H9 (cell line): Measurements from ENCODE around the gene SAMD14. TPM values are rescaled to one million over a fixed set of nuclear protein-coding genes. Genes with fewer than 3 reads are reported as not detected.

Experiments used
- DNase-seq: peaks from one replicate; pipeline ENCODE4 v3.0.0-alpha.2; 2017
- H2AFZ ChIP-seq: one replicate; pipeline ENCODE4 v1.6.1; 2013; ENCODE audit warnings: mild to moderate bottlenecking, low read length, control low read depth, moderate library complexity
- H2AK5ac ChIP-seq: 2 replicates; pipeline ENCODE4 v1.6.1; 2013; ENCODE audit warnings: low read length, control low read depth, mixed read lengths; ENCODE audit not compliant: insufficient read length
- H2BK120ac ChIP-seq: one replicate; pipeline ENCODE4 v1.6.1; 2013; ENCODE audit warnings: low read depth, mild to moderate bottlenecking, low read length, control low read depth, inconsistent platforms; ENCODE audit not compliant: poor library complexity, severe bottlenecking
- H2BK12ac ChIP-seq: 2 replicates; pipeline ENCODE4 v1.6.1; 2013; ENCODE audit warnings: low read length, control low read depth, mixed read lengths, low read depth; ENCODE audit not compliant: insufficient read length
- H2BK15ac ChIP-seq: 2 replicates; pipeline ENCODE4 v1.6.1; 2013; ENCODE audit warnings: low read depth, low read length, control low read depth
- H2BK20ac ChIP-seq: one replicate; pipeline ENCODE4 v1.6.1; 2013; ENCODE audit warnings: low read depth, mild to moderate bottlenecking, low read length, control low read depth, inconsistent platforms; ENCODE audit not compliant: poor library complexity, severe bottlenecking
- H2BK5ac ChIP-seq: 2 replicates; pipeline ENCODE4 v1.6.1; 2013; ENCODE audit warnings: low read length, control low read depth, mixed read lengths; ENCODE audit not compliant: insufficient read length
- H3K14ac ChIP-seq: 2 replicates; pipeline ENCODE4 v1.6.1; 2013; ENCODE audit warnings: low read length, control low read depth; ENCODE audit not compliant: insufficient read depth
- H3K18ac ChIP-seq: 2 replicates; pipeline ENCODE4 v1.6.1; 2013; ENCODE audit warnings: low read depth, mild to moderate bottlenecking, mixed read lengths, low read length, control low read depth; ENCODE audit not compliant: insufficient read length
- H3K23ac ChIP-seq: 2 replicates; pipeline ENCODE4 v1.6.1; 2013; ENCODE audit warnings: low read length, control low read depth, mixed read lengths, low read depth; ENCODE audit not compliant: insufficient read length
- H3K23me2 ChIP-seq: 2 replicates; pipeline ENCODE4 v1.6.1; 2013; ENCODE audit warnings: low read depth, mild to moderate bottlenecking, mixed read lengths, low read length, control low read depth; ENCODE audit not compliant: insufficient read length, poor library complexity, severe bottlenecking
- H3K27ac ChIP-seq: 2 replicates; pipeline ENCODE4 v1.5.1; 2013; ENCODE audit warnings: low read length, control low read depth, mixed read lengths, low read depth; ENCODE audit not compliant: insufficient read length
- H3K27me3 ChIP-seq: 2 replicates; pipeline ENCODE4 v1.6.1; 2013; ENCODE audit warnings: low read length, control low read depth, inconsistent platforms; ENCODE audit not compliant: insufficient read depth
- H3K4ac ChIP-seq: 2 replicates; pipeline ENCODE4 v1.6.1; 2013; ENCODE audit warnings: low read depth, mild to moderate bottlenecking, control low read depth, inconsistent platforms, low read length, moderate library complexity
- H3K4me1 ChIP-seq: 2 replicates; pipeline ENCODE4 v1.6.1; 2013; ENCODE audit warnings: low read length, control low read depth, inconsistent platforms; ENCODE audit not compliant: insufficient read depth
- H3K4me2 ChIP-seq: 2 replicates; pipeline ENCODE4 v1.6.1; 2013; ENCODE audit warnings: low read length, control low read depth, mixed read lengths; ENCODE audit not compliant: insufficient read length, insufficient read depth
- H3K56ac ChIP-seq: 2 replicates; pipeline ENCODE4 v1.6.1; 2013; ENCODE audit warnings: low read depth, mild to moderate bottlenecking, mixed read lengths, low read length, control low read depth; ENCODE audit not compliant: insufficient read length
- H3K79me1 ChIP-seq: 2 replicates; pipeline ENCODE4 v1.6.1; 2013; ENCODE audit warnings: low read depth, mild to moderate bottlenecking, moderate library complexity, low read length, control low read depth, inconsistent platforms; ENCODE audit not compliant: insufficient read depth, poor library complexity, severe bottlenecking
- H3K79me2 ChIP-seq: 2 replicates; pipeline ENCODE4 v1.6.1; 2013; ENCODE audit warnings: low read length, control low read depth, inconsistent platforms; ENCODE audit not compliant: insufficient read depth
- H3K9ac ChIP-seq: 2 replicates; pipeline ENCODE4 v1.6.1; 2013; ENCODE audit warnings: low read length, control low read depth, mixed read lengths; ENCODE audit not compliant: insufficient read length; ENCODE audit errors: extremely low read depth
- H3K9me3 ChIP-seq: one replicate; pipeline ENCODE4 v1.6.1; 2013; ENCODE audit warnings: low read depth, low read length, inconsistent platforms; ENCODE audit not compliant: control insufficient read depth
- H3T11ph ChIP-seq: one replicate; pipeline ENCODE4 v1.6.1; 2013; ENCODE audit warnings: mild to moderate bottlenecking, low read length, control low read depth, inconsistent platforms
- H4K20me1 ChIP-seq: one replicate; pipeline ENCODE4 v1.6.1; 2013; ENCODE audit not compliant: control insufficient read depth, insufficient read length, insufficient read depth
- H4K5ac ChIP-seq: 2 replicates; pipeline ENCODE4 v1.6.1; 2013; ENCODE audit warnings: low read depth, mild to moderate bottlenecking, mixed read lengths, low read length, control low read depth; ENCODE audit not compliant: insufficient read length
- H4K8ac ChIP-seq: replicated peaks from 2 replicates; pipeline ENCODE4 v1.6.1; 2013; ENCODE audit warnings: low read length, control low read depth, mixed read lengths, low read depth; ENCODE audit not compliant: insufficient read length
- H4K91ac ChIP-seq: 2 replicates; pipeline ENCODE4 v1.6.1; 2013; ENCODE audit warnings: low read depth, mild to moderate bottlenecking, moderate library complexity, mixed read lengths, low read length, control low read depth; ENCODE audit not compliant: insufficient read length
- H3K27ac Mint-ChIP-seq, 3 experiments: 2 replicates in 2 of 3; 3 replicates in 1 of 3; pipeline ENCODE4 v1.8.0; 2020 to 2021; ENCODE audit warnings: mixed read lengths in 3 of 3, mild to moderate bottlenecking in 1 of 3, moderate library complexity in 1 of 3
- H3K27me3 Mint-ChIP-seq: 2 replicates; pipeline ENCODE4 v1.8.0; 2021; ENCODE audit warnings: low read depth, mild to moderate bottlenecking, moderate library complexity, mixed read lengths
- H3K36me3 Mint-ChIP-seq, 3 experiments: 2 replicates in 2 of 3; 3 replicates in 1 of 3; pipeline ENCODE4 v1.8.0; 2020 to 2021; ENCODE audit warnings: low read depth in 3 of 3, mixed read lengths in 3 of 3; ENCODE audit not compliant: insufficient read depth in 1 of 3
- H3K4me1 Mint-ChIP-seq, 2 experiments: 2 replicates each; pipeline ENCODE4 v1.8.0; 2020; ENCODE audit warnings: mixed read lengths in 2 of 2
- H3K4me3 Mint-ChIP-seq, 2 experiments: 2 replicates in 1 of 2; 3 replicates in 1 of 2; pipeline ENCODE4 v1.8.0; 2020 to 2021; ENCODE audit warnings: mild to moderate bottlenecking in 2 of 2, mixed read lengths in 2 of 2, moderate library complexity in 1 of 2
- H3K9me3 Mint-ChIP-seq, 2 experiments: 2 replicates in 1 of 2; 3 replicates in 1 of 2; pipeline ENCODE4 v1.8.0; 2020; ENCODE audit warnings: mild to moderate bottlenecking in 2 of 2, mixed read lengths in 2 of 2, moderate library complexity in 1 of 2
- CTCF ChIP-seq: fragments of 200-600 bp; sonication (generic); conservative IDR thresholded peaks from 3 replicates; pipeline ENCODE4 v1.8.0; 2021; ENCODE audit warnings: antibody characterized with exemption, mild to moderate bottlenecking
- WGBS: extraction: QIAGEN DNeasy Blood & Tissue Kit; methylation state at CpG from one replicate; pipeline ENCODE4 v1.1.7; 2013; ENCODE audit warnings: missing lambda C conversion rate, low lambda C conversion rate, mixed read lengths; ENCODE audit not compliant: insufficient read length; ENCODE audit errors: extremely low coverage; 5-methylcytosine and 5-hydroxymethylcytosine counted together
- total RNA-seq: library from RNA; stranded (reverse); gene quantifications from 2 replicates; pipeline ENCODE4 v1.2.1, GENCODE V29; 2021

The SAMD14 gene
- total RNA-seq, 1 experiment from 2014 or later: 5.9 TPM

GRCh38 chr17:50174444-50174843, 44.5 kb upstream of the SAMD14 start:
- H2AK5ac ChIP-seq: no peak overlapping the region
- DNase-seq: no peak
- no peak overlapping the region for H2BK12ac ChIP-seq
- no peak overlapping the region for H3K9ac ChIP-seq
- H3K23ac ChIP-seq: no peak overlapping the region
- no peaks in the 10 kb centered on the region for H3K79me2 ChIP-seq
- H2AFZ ChIP-seq: no peak overlapping the region
- H4K91ac ChIP-seq: no peak overlapping the region
- WGBS: no CpG with 5 or more reads among the region's 6 CpGs
- H3K14ac ChIP-seq: no peak overlapping the region
- H3K36me3 Mint-ChIP-seq: no peaks in the 10 kb centered on the region
- no peak overlapping the region for H3K27ac Mint-ChIP-seq
- H2BK15ac ChIP-seq: no peak overlapping the region
- H3K18ac ChIP-seq: no peak overlapping the region
- no peak overlapping the region for H3K4ac ChIP-seq
- no peak overlapping the region for H3K4me2 ChIP-seq
- H3K56ac ChIP-seq: no peak overlapping the region
- H2BK20ac ChIP-seq: no peak overlapping the region
- no peaks in the 10 kb centered on the region for H3K27me3 ChIP-seq
- H3K27me3 Mint-ChIP-seq: peaks cover 1% of the 10 kb centered on the region; the same call in 1 of the 2 replicates
- no peak overlapping the region for H2BK5ac ChIP-seq
- no peak overlapping the region for H3T11ph ChIP-seq
- no peak overlapping the region for H4K5ac ChIP-seq
- no peaks in the 10 kb centered on the region for H3K9me3 ChIP-seq
- no peak overlapping the region for H3K27ac ChIP-seq
- no peak overlapping the region for H2BK120ac ChIP-seq
- no peaks in the 10 kb centered on the region; a peak in 1 of 5 replicates for H3K9me3 Mint-ChIP-seq
- H3K4me1 ChIP-seq: peaks cover 2% of the 10 kb centered on the region; the same call in 1 of the 2 replicates
- H3K23me2 ChIP-seq: peaks cover 4% of the 10 kb centered on the region
- H3K4me3 Mint-ChIP-seq: no peak overlapping the region
- no peak for TF ChIP-seq CTCF
- H3K4me1 Mint-ChIP-seq: peaks cover 30 to 34% of the 10 kb centered on the region in 2 experiments
- no peaks in the 10 kb centered on the region for H3K79me1 ChIP-seq
- no peaks in the 10 kb centered on the region for H4K20me1 ChIP-seq
- no peak overlapping the region for H4K8ac ChIP-seq
